Activated T-helper 1 cell treated with anti-CD3 and anti-CD28 coated beads, Interleukin-12 subunit alpha, Interleukin-12 subunit beta, Interleukin-2, Interleukin-4 antibody, amounts not matched to agents 30 ng/mL and 10 ng/mL and 1 ng/mL, durations not matched to agents 14 hours and 24 hours and 36 hours (primary cell): ENCODE measurements around the gene CRTAP. TPM values are rescaled to one million over a fixed set of nuclear protein-coding genes. Genes with fewer than 3 reads are reported as not detected.
"Not testable (repeated sequence)": the region's sequence is repeated elsewhere in the genome, so short reads cannot be mapped to it uniquely, and the experiment has no call there.

Experiments used
- DNase-seq: peaks from one replicate; pipeline ENCODE4 v3.0.0; 2021; ENCODE audit warnings: low spot score
- H3K27ac Mint-ChIP-seq: one replicate; pipeline ENCODE4 v1.8.0; 2021; ENCODE audit warnings: mild to moderate bottlenecking, mixed read lengths
- H3K27me3 Mint-ChIP-seq: one replicate; pipeline ENCODE4 v1.8.0; 2022; ENCODE audit warnings: mild to moderate bottlenecking, moderate library complexity, mixed read lengths; ENCODE audit not compliant: insufficient read depth
- H3K36me3 Mint-ChIP-seq: one replicate; pipeline ENCODE4 v1.8.0; 2021; ENCODE audit warnings: low read depth, mixed read lengths
- H3K4me1 Mint-ChIP-seq: one replicate; pipeline ENCODE4 v1.8.0; 2021; ENCODE audit warnings: low read depth, mixed read lengths
- H3K4me3 Mint-ChIP-seq: one replicate; pipeline ENCODE4 v1.8.0; 2021; ENCODE audit warnings: mild to moderate bottlenecking, moderate library complexity, mixed read lengths
- H3K9me3 Mint-ChIP-seq: one replicate; pipeline ENCODE4 v1.8.0; 2021; ENCODE audit warnings: mixed read lengths
- intact Hi-C: fragments of 100-400 bp; cut with micrococcal nuclease; formaldehyde crosslinking; loops from one replicate; pipeline ENCODE4 v1.15.1; 2024
- total RNA-seq: library from RNA; stranded (reverse); gene quantifications from 2 replicates; pipeline ENCODE4 v1.2.3, GENCODE V29; 2022

CRTAP gene
- total RNA-seq, 1 donor from 2014 or later: 33.2 TPM

DNA sequence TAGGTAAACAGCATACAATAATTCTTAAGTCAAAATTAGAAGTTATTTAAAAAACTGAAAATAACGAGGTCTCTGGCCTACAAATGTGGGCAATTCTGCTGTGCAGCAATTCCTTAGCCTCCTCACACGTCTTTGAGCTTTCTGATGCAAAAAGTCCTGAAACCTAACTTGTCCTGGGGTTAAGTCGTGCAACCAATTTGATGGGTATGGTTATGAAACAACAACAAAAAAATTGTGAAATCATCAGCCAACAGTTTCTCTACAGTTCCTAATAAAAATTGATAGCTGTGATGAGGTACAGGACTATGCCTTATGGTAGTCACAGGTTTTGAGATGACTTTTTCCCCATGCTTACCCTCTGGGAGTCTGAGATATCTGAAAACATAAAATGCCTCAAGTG lies 10.3 kb upstream of the CRTAP start:
- Mint-ChIP-seq H3K9me3 (no peaks in the 10 kb centered on the region), H3K4me1 (no peaks in the 10 kb centered on the region), H3K36me3 (no peaks in the 10 kb centered on the region), H3K27me3 (peaks cover 3% of the 10 kb centered on the region), H3K27ac (no peak overlapping the region), H3K4me3 (no peak overlapping the region)
- DNase-seq: no peak
- intact Hi-C loops: no loop called here

DNA sequence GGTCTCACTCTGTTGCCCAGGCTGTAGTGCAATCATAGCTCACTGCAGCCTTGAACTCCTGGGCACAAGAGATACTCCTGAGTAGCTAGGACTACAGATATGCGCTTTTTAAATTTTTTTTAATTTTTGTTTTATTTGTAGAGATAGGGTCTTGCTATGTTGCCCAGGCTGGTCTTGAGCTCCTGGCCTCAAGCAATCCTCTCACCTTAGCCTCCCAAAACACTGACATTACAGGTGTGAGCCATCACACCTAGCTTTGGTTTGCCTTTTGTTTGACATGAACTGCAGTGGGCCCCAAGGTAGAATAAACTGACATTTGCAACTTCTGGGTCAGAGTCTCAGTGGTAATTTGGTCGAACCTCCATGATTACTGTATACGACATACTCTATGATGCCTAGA lies 9.0 kb upstream of the CRTAP start:
- Mint-ChIP-seq H3K4me1 (no peaks in the 10 kb centered on the region), H3K27ac (no peak overlapping the region), H3K4me3 (no peak overlapping the region), H3K9me3 (no peaks in the 10 kb centered on the region), H3K36me3 (no peaks in the 10 kb centered on the region), H3K27me3 (peaks cover 3% of the 10 kb centered on the region)
- DNase-seq: no peak
- intact Hi-C loops: no loop called here

DNA sequence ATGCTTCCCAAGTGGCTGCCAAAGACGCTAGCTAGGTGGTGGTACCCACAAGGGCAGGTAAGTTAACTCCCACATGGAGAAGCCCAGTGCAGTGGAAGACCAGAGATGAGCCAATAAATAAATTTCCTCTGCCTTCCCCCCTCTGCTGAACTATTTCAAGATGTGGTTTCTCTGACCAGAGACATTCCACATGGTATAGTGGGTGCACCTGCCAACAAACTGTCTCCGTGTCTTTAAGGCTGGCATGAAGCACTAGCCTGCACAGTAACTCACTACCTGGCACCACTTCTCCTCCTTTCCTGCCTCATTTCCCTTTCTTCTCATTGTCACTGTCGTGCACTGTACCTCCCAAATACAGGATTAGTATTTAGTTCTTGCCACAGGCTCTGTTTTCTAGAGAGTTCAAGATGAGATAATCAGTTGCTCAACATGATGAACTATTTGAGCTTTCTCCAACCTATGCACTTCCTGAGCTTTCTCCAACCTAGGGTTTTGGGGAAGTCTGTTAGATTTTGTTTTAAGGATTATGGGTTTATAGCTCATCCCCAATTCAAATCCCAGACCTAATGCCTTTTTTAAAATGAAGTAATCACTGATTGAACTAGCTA lies 8.4 kb upstream of the CRTAP start:
- no peaks in the 10 kb centered on the region for H3K9me3 Mint-ChIP-seq
- intact Hi-C loops: no loop called here
- no peaks in the 10 kb centered on the region for H3K4me1 Mint-ChIP-seq
- no peak overlapping the region for H3K27ac Mint-ChIP-seq
- no peak overlapping the region for H3K4me3 Mint-ChIP-seq
- H3K36me3 Mint-ChIP-seq: no peaks in the 10 kb centered on the region
- peaks cover 3% of the 10 kb centered on the region for H3K27me3 Mint-ChIP-seq
- DNase-seq: no peak

DNA sequence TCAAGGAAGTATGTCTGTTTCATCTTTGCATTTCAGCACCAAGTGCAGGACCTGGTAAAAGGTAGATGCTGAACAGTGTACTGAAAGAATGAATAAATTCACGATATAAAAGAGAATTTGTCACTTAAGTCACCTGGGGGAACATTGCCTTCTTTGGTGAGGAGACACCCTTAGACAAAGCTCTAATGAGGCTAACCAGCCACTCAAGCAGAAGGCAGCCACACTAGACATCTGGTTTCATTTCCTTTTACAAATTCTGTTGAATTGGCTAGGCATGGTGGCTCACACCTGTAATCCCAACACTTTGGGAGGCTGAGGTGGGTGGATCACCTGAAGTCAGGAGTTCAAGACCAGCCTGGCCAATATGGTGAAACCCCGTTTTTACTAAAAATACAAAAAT lies 7.0 kb upstream of the CRTAP start:
- H3K4me3 Mint-ChIP-seq, H3K27ac Mint-ChIP-seq, H3K36me3 Mint-ChIP-seq, H3K27me3 Mint-ChIP-seq, H3K9me3 Mint-ChIP-seq, intact Hi-C loops, H3K4me1 Mint-ChIP-seq, DNase-seq: not testable (repeated sequence)

DNA sequence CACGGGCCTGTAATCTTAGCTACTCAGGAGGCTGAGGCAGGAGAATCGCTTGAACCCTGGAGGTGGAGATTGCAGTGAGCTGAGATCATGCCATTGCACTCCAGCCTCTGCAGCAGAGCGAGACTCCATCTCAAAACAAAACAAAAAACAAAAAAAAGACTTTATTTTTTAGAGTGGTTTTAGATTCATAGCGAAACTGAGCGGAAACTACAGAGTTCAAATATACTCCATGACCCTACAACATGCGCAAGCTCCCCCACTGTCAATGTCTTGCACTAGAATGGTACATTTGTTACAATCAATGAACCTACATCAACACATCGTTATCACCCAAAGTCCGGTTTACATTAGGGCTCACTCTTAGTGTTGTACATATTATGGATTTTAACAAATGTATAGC lies 2.2 kb upstream of the CRTAP start:
- no peaks in the 10 kb centered on the region for H3K9me3 Mint-ChIP-seq
- DNase-seq: no peak
- no peak overlapping the region for H3K4me3 Mint-ChIP-seq
- H3K4me1 Mint-ChIP-seq: peaks cover 26% of the 10 kb centered on the region
- no peaks in the 10 kb centered on the region for H3K36me3 Mint-ChIP-seq
- intact Hi-C loops: loop anchor here (1.0 to 10.0 kb wide), 6 partner anchors 49 to 867 kb away; partner anchors contain the start of gene PDCD6IP
- H3K27me3 Mint-ChIP-seq: no peaks in the 10 kb centered on the region
- H3K27ac Mint-ChIP-seq: peak overlapping the region; percentile 20

DNA sequence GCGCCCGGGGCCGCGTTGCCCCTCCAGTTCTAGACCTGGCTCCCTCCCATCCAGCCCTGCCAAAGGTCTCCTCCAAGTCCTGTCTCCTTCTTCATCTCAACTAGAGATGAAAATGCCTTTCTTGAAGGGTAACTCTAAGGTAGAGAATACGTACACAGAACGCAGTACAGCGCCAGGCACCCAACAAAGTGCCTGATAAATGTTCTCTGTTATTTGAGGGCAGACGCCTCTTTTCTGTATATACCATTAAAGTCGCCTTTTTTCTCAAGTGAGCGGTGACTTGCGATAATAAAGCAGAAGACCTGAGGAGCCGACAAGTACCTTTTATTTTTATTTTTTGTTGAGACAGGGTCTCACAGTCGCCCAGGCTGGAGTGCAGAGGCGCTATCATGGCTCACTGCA lies 809 bp downstream of the CRTAP start:
- Mint-ChIP-seq H3K9me3 (no peaks in the 10 kb centered on the region), H3K4me1 (peaks cover 26% of the 10 kb centered on the region), H3K36me3 (peaks cover 1% of the 10 kb centered on the region), H3K27me3 (no peaks in the 10 kb centered on the region), H3K27ac (peak overlapping the region; percentile 74), H3K4me3 (peak overlapping the region; percentile 86)
- intact Hi-C loops: loop anchor here (1.0 to 10.0 kb wide), 8 partner anchors 17 to 870 kb away; partner anchors contain the start of genes CNOT10, DYNC1LI1, GLB1 and PDCD6IP
- no peak for DNase-seq

DNA sequence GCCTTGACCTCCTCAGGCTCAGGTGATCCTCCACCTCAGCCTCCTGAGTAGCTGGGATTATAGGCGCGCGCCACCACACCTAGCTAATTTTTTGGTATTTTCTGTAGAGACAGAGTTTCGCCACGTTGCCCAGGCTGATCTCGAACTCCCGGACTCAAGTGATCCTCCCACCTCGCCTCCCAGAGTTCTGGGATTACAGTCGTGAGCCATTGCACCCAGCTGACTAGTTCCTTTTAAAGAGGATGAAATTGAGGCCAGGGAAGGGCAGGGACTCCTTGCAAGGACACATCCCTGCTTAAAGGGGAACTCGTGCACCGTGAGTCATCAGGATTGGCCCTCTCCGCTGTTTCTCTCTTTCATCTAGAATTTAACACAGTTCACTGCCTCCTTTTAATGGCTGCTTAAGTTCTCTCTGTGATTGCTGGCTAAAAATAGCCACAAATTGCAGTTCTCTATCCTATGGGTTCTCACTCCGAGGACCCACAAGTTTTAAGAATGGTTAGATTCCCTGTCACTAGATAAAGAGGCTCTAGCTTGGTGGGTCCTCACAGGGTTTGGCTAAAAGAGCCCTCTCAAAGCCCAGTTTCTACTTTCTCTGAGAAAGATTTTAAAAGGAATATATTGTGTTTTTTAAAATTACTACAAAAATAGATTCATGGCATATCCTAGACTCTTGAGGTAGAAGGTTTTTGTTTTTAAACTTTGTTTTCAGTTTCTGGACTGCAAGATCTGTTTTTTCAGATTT lies 1.4 kb downstream of the CRTAP start:
- H3K9me3 Mint-ChIP-seq: no peaks in the 10 kb centered on the region
- H3K4me3 Mint-ChIP-seq: peak overlapping the region; percentile 86
- peaks cover 1% of the 10 kb centered on the region for H3K36me3 Mint-ChIP-seq
- no peaks in the 10 kb centered on the region for H3K27me3 Mint-ChIP-seq
- intact Hi-C loops: loop anchor here (2.0 to 10.0 kb wide), 2 partner anchors 430 to 870 kb away; partner anchors contain the start of gene CNOT10
- H3K27ac Mint-ChIP-seq: no peak overlapping the region
- peaks cover 26% of the 10 kb centered on the region for H3K4me1 Mint-ChIP-seq
- no peak for DNase-seq

DNA sequence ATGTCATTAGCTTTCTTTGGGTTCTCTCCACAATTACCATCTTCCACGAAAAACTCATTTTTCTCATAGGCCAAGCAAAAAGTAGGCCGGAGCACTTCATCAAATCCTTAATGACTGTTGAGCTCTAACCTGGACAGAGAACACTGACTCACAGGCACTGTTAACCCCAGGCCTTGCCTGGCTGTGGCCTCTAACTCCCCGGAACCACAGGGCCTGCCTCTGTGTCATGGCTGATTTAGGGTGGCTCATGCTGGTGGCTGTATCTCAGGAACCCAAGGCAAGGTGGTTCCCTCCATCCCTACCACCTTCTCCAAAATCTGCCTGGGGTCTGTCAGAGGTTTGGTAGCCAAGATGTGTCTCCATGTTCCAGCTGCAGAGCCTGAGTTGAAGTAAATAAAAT lies 3.6 kb downstream of the CRTAP start:
- Mint-ChIP-seq H3K36me3 (peaks cover 6% of the 10 kb centered on the region), H3K27me3 (no peaks in the 10 kb centered on the region), H3K4me1 (peaks cover 12% of the 10 kb centered on the region), H3K9me3 (no peaks in the 10 kb centered on the region), H3K4me3 (no peak overlapping the region), H3K27ac (no peak overlapping the region)
- intact Hi-C loops: loop anchor here (10.0 kb wide), 1 partner anchor 873 kb away; no protein-coding TSS in a partner anchor
- no peak for DNase-seq

DNA sequence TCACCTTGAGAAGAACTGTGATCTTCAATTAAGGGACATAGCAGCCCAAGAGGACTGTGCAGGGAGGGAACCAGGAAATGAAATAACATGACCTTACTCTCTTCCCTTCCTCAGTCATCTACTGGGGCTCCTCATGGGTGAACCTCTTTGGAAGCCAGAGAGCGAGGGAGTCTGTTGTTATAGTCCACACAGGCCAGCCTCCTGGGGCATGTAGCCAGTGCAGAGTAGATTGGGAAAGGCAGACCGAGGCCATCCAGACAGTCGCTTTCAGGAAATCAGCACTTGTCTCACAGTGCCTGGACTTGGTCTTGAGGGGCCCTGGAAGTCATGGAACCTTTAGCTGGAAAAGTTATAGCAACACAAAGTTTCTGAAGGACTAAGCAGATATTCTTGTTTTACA lies 6.1 kb downstream of the CRTAP start:
- no peaks in the 10 kb centered on the region for H3K9me3 Mint-ChIP-seq
- peaks cover 11% of the 10 kb centered on the region for H3K4me1 Mint-ChIP-seq
- no peak overlapping the region for H3K27ac Mint-ChIP-seq

DNA sequence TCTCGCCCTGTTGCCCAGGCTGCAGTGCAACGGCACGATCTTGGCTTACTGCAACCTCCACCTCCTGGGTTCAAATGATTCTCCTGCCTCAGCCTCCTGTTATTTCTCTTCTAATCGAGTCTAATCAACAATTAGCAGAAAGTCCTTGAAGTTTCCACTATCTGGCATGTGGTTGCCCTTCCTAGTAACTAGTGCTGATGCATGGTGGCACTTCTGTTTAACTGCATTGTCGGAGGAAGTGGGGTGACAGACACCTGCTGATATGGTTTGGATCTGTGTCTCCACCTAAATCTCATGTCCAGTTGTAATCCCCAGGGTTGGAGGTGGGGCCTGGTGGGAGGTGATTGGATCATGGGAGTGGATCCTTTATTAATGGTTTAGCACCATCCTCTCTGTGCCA lies 9.2 kb downstream of the CRTAP start:
- intact Hi-C loops: no loop called here
- no peaks in the 10 kb centered on the region for H3K9me3 Mint-ChIP-seq
- H3K4me3 Mint-ChIP-seq: no peak overlapping the region

More for the DNA sequence above, 6.1 kb downstream of the CRTAP start:
- Mint-ChIP-seq H3K4me3 (no peak overlapping the region), H3K36me3 (peaks cover 6% of the 10 kb centered on the region), H3K27me3 (no peaks in the 10 kb centered on the region)
- DNase-seq: no peak
- intact Hi-C loops: loop anchor here (10.0 kb wide), 1 partner anchor 875 kb away; no protein-coding TSS in a partner anchor

DNA sequence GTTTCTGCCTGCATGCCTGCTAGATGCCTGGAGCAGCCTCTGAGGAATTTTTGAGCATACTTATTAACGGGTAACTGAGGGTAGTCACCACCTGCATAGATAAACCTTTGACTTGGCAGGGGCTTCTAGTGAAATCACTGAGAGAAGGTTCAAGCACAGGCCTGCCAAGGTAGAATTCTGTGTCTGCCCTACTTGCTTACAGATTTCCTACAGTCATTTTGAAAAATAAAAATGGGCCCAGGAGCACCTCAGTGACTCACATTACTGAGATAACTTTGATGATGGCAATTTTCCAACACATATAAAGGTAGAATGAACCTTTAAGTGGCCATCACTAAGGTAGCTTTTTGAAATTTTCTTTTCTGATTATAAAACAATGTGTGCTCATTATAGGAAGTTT lies 10.8 kb downstream of the CRTAP start:
- DNase-seq: no peak
- Mint-ChIP-seq H3K27me3 (no peaks in the 10 kb centered on the region), H3K4me3 (no peak overlapping the region), H3K36me3 (peaks cover 5% of the 10 kb centered on the region), H3K27ac (no peak overlapping the region), H3K9me3 (no peaks in the 10 kb centered on the region), H3K4me1 (peaks cover 5% of the 10 kb centered on the region)
- intact Hi-C loops: no loop called here

More for the DNA sequence above, 9.2 kb downstream of the CRTAP start:
- no peak overlapping the region for H3K27ac Mint-ChIP-seq
- DNase-seq: no peak
- peaks cover 5% of the 10 kb centered on the region for H3K36me3 Mint-ChIP-seq
- H3K4me1 Mint-ChIP-seq: peaks cover 5% of the 10 kb centered on the region
- no peaks in the 10 kb centered on the region for H3K27me3 Mint-ChIP-seq

DNA sequence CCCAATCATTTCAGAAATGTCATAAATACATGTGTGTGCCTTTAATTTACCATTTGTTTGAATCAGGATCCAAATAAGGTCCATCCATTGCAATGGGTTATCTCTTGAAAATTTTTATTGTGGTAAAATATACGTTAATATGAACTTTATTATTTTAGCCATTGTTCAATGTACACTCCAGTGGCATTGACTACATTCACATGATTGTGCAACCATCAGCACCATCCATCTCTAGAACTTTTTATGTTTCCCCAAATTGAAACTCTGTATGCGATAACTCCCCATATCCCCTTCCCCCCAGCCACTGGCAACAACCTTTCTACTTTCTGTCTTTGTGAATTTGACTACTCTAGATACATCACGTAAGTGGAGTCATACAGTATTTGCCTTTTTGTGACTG lies 12.0 kb downstream of the CRTAP start:
- no peak overlapping the region for H3K4me3 Mint-ChIP-seq
- H3K27ac Mint-ChIP-seq: no peak overlapping the region
- no peaks in the 10 kb centered on the region for H3K27me3 Mint-ChIP-seq
- DNase-seq: no peak
- peaks cover under 1% of the 10 kb centered on the region for H3K36me3 Mint-ChIP-seq
- H3K4me1 Mint-ChIP-seq: peaks cover 5% of the 10 kb centered on the region
- intact Hi-C loops: no loop called here
- no peaks in the 10 kb centered on the region for H3K9me3 Mint-ChIP-seq

DNA sequence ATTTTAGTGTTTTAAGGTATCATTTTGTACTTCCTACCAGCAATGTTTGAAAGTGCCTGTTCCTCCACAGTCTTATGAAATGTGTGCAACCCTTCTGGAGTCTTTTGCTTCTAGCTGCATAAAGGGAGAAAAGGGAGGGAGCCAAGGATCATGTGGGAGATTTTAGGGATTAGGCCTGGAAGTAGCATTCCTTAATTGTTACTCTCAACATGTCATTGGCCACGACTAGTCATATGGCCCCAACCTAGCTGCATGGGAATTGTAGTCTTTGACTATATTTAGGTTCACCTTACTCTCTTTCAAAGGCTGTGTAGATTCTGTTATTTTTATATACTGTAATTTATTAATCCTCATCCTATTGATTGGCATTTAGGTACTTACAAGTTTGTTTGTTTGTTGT lies 14.9 kb downstream of the CRTAP start:
- Mint-ChIP-seq H3K9me3 (no peaks in the 10 kb centered on the region), H3K4me1 (peaks cover 5% of the 10 kb centered on the region), H3K36me3 (no peaks in the 10 kb centered on the region), H3K27me3 (no peaks in the 10 kb centered on the region), H3K4me3 (no peak overlapping the region), H3K27ac (no peak overlapping the region)
- intact Hi-C loops: no loop called here
- DNase-seq: no peak
